Transverse colon (tissue), 4 donors: ENCODE measurements around the gene PER2. TPM values are rescaled to one million over a fixed set of nuclear protein-coding genes. Genes with fewer than 3 reads are reported as not detected.

ENCODE experiments used
- DNase-seq: peaks from one replicate; pipeline ENCODE4 v3.0.0-alpha.2; 2019
- H3K27ac ChIP-seq, 4 donors: fragments of 200-600 bp; sonication (generic); 2 replicates each; pipeline ENCODE4 v1.5.1; 2016 to 2018; ENCODE audit warnings: inconsistent platforms in 4 of 4
- H3K27me3 ChIP-seq: fragments of 200-600 bp; sonication (generic); 2 replicates; pipeline ENCODE4 v1.5.1; 2017; ENCODE audit warnings: inconsistent platforms
- H3K36me3 ChIP-seq, 4 donors: fragments of 200-600 bp; sonication (generic); 2 replicates each; pipeline ENCODE4 v1.5.1; 2017 to 2019; ENCODE audit warnings: inconsistent platforms in 4 of 4
- H3K4me1 ChIP-seq, 4 donors: fragments of 200-600 bp; sonication (generic); 2 replicates each; pipeline ENCODE4 v1.5.1; 2017 to 2020; ENCODE audit warnings: inconsistent platforms in 4 of 4
- H3K4me3 ChIP-seq, 4 donors: fragments of 200-600 bp; sonication (generic); 1 replicate in 1 of 4; 2 replicates in 3 of 4; pipeline versions ENCODE4 v1.5.1 to v1.6.1; 2017 to 2019; ENCODE audit warnings: inconsistent platforms in 4 of 4
- H3K9me3 ChIP-seq, 2 donors: fragments of 200-600 bp; sonication (generic); 2 replicates each; pipeline ENCODE4 v1.5.1; 2017 to 2019; ENCODE audit warnings: inconsistent platforms in 2 of 2
- EP300 ChIP-seq: sonication (generic); formaldehyde crosslinking; IDR thresholded peaks from one replicate; pipeline ENCODE4 v1.6.1; 2017; ENCODE audit warnings: antibody characterized with exemption, low read depth
- POLR2A ChIP-seq: fragments of 450-650 bp; IDR thresholded peaks from one replicate; pipeline ENCODE4 v1.6.1; 2016; ENCODE audit warnings: antibody characterized with exemption, mild to moderate bottlenecking, moderate library complexity
- POLR2AphosphoS5 ChIP-seq, 3 donors: sonication (generic); formaldehyde crosslinking; IDR thresholded peaks; one replicate each; pipeline ENCODE4 v1.6.1; 2016; ENCODE audit warnings: antibody characterized with exemption in 3 of 3
- WGBS, 2 donors: methylation state at CpG; one replicate each; pipeline ENCODE4 v1.1.5; 2018; ENCODE audit warnings: low coverage in 1 of 2; 5-methylcytosine and 5-hydroxymethylcytosine counted together
- in situ Hi-C, 4 donors: fragments of 200-750 bp; cut with MboI; loops; one replicate each; pipeline versions ENCODE4 v1.15.0 to v1.15.1; 2017; ENCODE audit warnings: low sequenced_read_pairs in 3 of 4, low pct_ligation_motif_present in 1 of 4, low pct_unique_long_range_greater_than_20kb in 1 of 4
- intact Hi-C: fragments of 100-400 bp; cut with DNase I; formaldehyde crosslinking; loops from one replicate; pipeline ENCODE4 v1.15.1; 2023; ENCODE audit warnings: low total_unique reads
- total RNA-seq, 4 donors: library from RNA; depleted of rRNA; stranded (reverse); fragments of >200 nt; gene quantifications; one replicate each; pipeline ENCODE4 v1.1.0, GENCODE V29; 2016
- TF ChIP-seq, protein P1 (sequence below), 5 experiments: fragments of 200-600 bp in 3 of 5; fragments of 450-650 bp in 2 of 5; sonication (generic) in 3 of 5; IDR thresholded peaks; 1 replicate in 2 of 5; 2 replicates in 3 of 5; pipeline ENCODE4 v1.5.1; 2016 to 2017; ENCODE audit warnings: antibody characterized with exemption in 5 of 5, inconsistent platforms in 3 of 5, mild to moderate bottlenecking in 2 of 5, moderate library complexity in 1 of 5

Gene PER2
- total RNA-seq, 4 donors from 2014 or later: 19.1 to 67.3 (median 32.3) TPM

DNA sequence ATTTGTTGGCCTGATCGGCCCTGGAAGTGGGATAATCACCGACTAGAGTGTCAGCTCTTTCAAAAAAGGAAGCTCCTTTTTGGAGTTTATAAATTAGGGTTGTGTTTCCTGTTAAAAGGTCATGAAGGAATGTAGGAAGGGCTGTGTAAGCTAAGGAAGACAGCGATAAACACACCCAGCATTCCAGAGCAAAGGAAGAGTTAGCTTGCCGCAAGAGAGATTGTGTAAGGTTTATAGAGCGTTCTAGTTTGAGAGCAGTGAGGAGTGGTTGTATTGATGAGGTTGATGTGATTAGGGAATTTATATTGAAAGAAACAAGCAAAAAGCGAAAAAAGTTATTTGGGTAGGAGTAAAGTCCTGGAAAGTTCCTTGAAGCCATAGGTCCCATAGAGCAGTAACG, 81.4 kb downstream of the PER2 start:
- WGBS, 2 donors: 61 to 74% methylated on average over 3 to 7 of the region's 7 CpGs
- Histone ChIP-seq H3K27me3 (peaks cover 3% of the 10 kb centered on the region), H3K4me1 (peaks cover 2 to 13% (median 11%) of the 10 kb centered on the region in 4 donors), H3K27ac (no peak overlapping the region), H3K9me3 (no peaks in the 10 kb centered on the region), H3K4me3 (no peak overlapping the region), H3K36me3 (no peaks in the 10 kb centered on the region)
- DNase-seq: no peak
- intact Hi-C loops: no loop called here
- TF ChIP-seq POLR2A: no peak
- TF ChIP-seq, protein P1, sequence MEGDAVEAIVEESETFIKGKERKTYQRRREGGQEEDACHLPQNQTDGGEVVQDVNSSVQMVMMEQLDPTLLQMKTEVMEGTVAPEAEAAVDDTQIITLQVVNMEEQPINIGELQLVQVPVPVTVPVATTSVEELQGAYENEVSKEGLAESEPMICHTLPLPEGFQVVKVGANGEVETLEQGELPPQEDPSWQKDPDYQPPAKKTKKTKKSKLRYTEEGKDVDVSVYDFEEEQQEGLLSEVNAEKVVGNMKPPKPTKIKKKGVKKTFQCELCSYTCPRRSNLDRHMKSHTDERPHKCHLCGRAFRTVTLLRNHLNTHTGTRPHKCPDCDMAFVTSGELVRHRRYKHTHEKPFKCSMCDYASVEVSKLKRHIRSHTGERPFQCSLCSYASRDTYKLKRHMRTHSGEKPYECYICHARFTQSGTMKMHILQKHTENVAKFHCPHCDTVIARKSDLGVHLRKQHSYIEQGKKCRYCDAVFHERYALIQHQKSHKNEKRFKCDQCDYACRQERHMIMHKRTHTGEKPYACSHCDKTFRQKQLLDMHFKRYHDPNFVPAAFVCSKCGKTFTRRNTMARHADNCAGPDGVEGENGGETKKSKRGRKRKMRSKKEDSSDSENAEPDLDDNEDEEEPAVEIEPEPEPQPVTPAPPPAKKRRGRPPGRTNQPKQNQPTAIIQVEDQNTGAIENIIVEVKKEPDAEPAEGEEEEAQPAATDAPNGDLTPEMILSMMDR (IDR thresholded peaks at IDR 0.05): no peak
- TF ChIP-seq EP300: no peak
- TF ChIP-seq POLR2AphosphoS5 (IDR thresholded peaks at IDR 0.05): no peak
- in situ Hi-C loops: no loop called here

DNA sequence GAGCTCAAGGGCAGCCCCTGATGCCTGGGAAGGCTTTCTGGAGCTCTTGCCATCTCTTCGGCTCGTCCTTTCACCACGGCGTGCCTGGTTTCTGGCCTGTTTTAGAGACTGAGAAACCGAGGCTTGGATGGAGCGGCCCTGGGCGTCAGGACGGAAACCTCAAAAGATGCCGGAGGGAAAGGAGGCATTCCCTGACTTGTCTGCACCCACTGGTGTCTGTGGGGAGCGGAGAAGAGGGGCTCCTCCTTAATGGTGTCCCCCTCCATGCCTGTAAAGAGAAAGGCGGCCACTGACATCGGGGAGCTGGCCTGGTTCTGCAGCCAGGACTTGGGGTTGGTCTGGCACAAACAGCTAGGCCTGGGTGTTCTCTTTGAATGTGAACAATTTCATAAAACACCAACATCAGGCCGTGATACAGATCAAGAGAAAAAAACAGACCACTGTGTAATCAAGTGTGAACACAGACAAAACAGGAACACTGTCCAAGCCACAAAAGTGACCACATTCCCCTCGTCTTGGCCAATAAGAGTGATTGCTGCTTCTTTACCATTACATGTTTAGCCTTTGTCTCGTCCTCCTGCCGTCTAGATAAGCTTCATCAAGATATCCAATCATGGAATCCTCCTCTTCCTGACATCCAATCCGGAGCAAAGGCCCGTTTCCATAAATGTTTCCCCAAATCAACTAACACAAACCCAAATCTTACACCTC, 84.3 kb downstream of the PER2 start:
- no peaks in the 10 kb centered on the region for H3K9me3 ChIP-seq
- WGBS, 2 donors: 56 to 85% methylated on average over 5 to 18 of the region's 18 CpGs
- intact Hi-C loops: loop anchor here (5.0 kb wide), 1 partner anchor 38 kb away; the partner anchor contains the start of gene HES6
- in situ Hi-C loops: no loop called here
- H3K36me3 ChIP-seq: no peaks in the 10 kb centered on the region
- no peak for DNase-seq
- TF ChIP-seq, protein P1 (IDR thresholded peaks at IDR 0.05): no peak
- TF ChIP-seq POLR2AphosphoS5 (IDR thresholded peaks at IDR 0.05) (no peak), EP300 (no peak), POLR2A (no peak)
- peaks cover 14 to 35% (median 22%) of the 10 kb centered on the region in 4 donors for H3K4me1 ChIP-seq
- H3K4me3 ChIP-seq: peak overlapping the region in 3 of 4 donors; percentile 78 to 99 (median 92)
- H3K27me3 ChIP-seq: peaks cover 3% of the 10 kb centered on the region
- peak overlapping the region; percentile 95 to 98 (median 95) for H3K27ac ChIP-seq

DNA sequence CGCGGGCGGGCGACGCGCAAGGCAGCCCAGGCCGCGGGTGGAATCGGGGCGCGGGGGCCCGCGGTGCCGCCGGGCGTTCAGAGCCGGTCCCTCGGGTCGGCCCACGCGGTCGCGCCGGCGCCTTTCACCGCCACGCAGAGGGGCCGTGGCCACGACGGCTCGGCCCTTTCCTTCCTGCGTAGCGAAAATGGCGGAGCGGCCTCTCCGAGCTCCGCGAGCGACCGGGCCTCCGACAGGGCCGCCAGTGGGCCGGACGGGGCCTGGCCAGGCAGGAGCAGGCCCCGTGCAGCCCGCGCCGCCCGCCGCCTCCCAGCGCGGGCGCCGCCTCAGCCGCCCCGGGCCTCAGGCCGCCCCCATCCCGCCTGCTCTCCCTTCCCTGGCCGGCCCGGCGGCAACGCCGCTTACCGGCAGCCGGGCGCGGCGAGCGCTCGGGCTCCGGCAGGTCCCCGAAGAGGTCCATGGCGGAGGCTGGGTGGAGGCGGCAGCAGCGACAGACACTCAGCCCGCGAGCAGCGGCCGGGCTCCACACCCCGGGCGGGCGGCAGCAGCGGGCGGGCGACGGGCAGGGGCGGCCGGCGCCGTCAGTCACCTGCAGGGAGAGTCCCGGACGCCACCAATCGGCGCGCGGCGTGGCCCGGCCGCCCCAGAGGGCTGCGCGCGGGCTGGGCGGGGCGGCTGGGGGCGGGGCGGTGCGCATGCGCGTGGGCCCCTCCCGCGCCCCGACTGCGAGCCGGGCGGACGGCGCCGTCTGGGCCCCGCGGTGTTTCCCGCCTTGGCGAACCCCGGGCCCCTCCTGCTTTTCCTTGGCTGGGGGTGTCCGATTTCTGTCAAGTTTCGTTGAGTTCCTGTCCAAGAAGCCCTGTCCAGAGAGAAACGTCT, 85.1 kb downstream of the PER2 start, which contains the start of gene ILKAP:
Gene ILKAP (minus strand): TSS at position 602 of the 879 bp plus-strand sequence. CDS start 142 bp downstream, at position 460.
- peak within 1 kb of the TSS; percentile 69 to 99 (median 85) for H3K4me3 ChIP-seq
- intact Hi-C loops (loop anchor here (5.0 kb wide), 1 partner anchor 39 kb away; the partner anchor contains the start of gene HES6), in situ Hi-C loops (no loop called here)
- H3K4me1 ChIP-seq: peaks cover 14 to 35% (median 26%) of the 10 kb centered on the region in 4 donors
- no peaks in the 10 kb centered on the region for H3K36me3 ChIP-seq
- H3K9me3 ChIP-seq: no peaks in the 10 kb centered on the region
- H3K27ac ChIP-seq: peak within 1 kb of the TSS; percentile 95 to 98 (median 95)
- H3K27me3 ChIP-seq: peaks cover 3% of the 10 kb centered on the region
- DNase-seq: peak; percentile 91
- TF ChIP-seq, protein P1 (IDR thresholded peaks at IDR 0.05): no peak
- TF ChIP-seq POLR2AphosphoS5 (IDR thresholded peaks at IDR 0.05) (peak; percentile 5 to 78 (median 75)), POLR2A (peak; percentile 61), EP300 (no peak)
- WGBS, 2 donors: 0% methylated on average over 44 of the region's 126 CpGs; no CpG with 5 or more reads in 1 of the 2 donors
